Sigmoid colon (tissue), 7 donors: ENCODE results near the gene EEF2KMT. TPM values are rescaled to one million over a fixed set of nuclear protein-coding genes. Genes with fewer than 3 reads are reported as not detected.
"Not testable (repeated sequence)": the region's sequence is repeated elsewhere in the genome, so short reads cannot be mapped to it uniquely, and the experiment has no call there.

Experiments used
- DNase-seq: peaks from one replicate; pipeline ENCODE4 v3.0.0-alpha.2; 2019
- H3K27ac ChIP-seq, 4 donors: fragments of 200-600 bp; sonication (generic); one replicate each; pipeline ENCODE4 v1.5.1; 2016 to 2019; ENCODE audit warnings: mild to moderate bottlenecking in 1 of 4
- H3K27me3 ChIP-seq, 3 donors: fragments of 200-600 bp; sonication (generic); one replicate each; pipeline ENCODE4 v1.5.1; 2019; ENCODE audit warnings: mild to moderate bottlenecking in 1 of 3
- H3K36me3 ChIP-seq, 4 donors: fragments of 200-600 bp; sonication (generic); one replicate each; pipeline ENCODE4 v1.5.1; 2016 to 2019
- H3K4me1 ChIP-seq, 4 donors: fragments of 200-600 bp; sonication (generic); one replicate each; pipeline ENCODE4 v1.5.1; 2017 to 2019
- H3K4me3 ChIP-seq, 4 donors: fragments of 200-600 bp; sonication (generic); one replicate each; pipeline ENCODE4 v1.5.1; 2017 to 2019; ENCODE audit warnings: mild to moderate bottlenecking in 2 of 4, moderate library complexity in 1 of 4
- H3K9me3 ChIP-seq, 4 donors: fragments of 200-600 bp in 3 of 4; sonication (generic) in 3 of 4; one replicate each; pipeline versions ENCODE4 v1.5.1 to v1.6.1; 2013 to 2019
- EP300 ChIP-seq, 4 donors: sonication (generic); formaldehyde crosslinking; IDR thresholded peaks; one replicate each; pipeline ENCODE4 v1.6.1; 2017; ENCODE audit warnings: antibody characterized with exemption in 4 of 4
- POLR2A ChIP-seq, 2 donors: fragments of 450-650 bp; IDR thresholded peaks; one replicate each; pipeline ENCODE4 v1.6.1; 2016; ENCODE audit warnings: antibody characterized with exemption in 2 of 2, mild to moderate bottlenecking in 2 of 2, moderate library complexity in 2 of 2
- POLR2AphosphoS5 ChIP-seq, 4 donors: sonication (generic); formaldehyde crosslinking; IDR thresholded peaks; one replicate each; pipeline ENCODE4 v1.6.1; 2017; ENCODE audit warnings: antibody characterized with exemption in 4 of 4
- WGBS, 2 donors: extraction: QIAGEN DNeasy Blood & Tissue Kit; methylation state at CpG; one replicate each; pipeline ENCODE4 v1.1.7; 2013; 5-methylcytosine and 5-hydroxymethylcytosine counted together
- intact Hi-C: fragments of 100-400 bp; cut with DNase I; formaldehyde crosslinking; loops from one replicate; pipeline ENCODE4 v1.15.1; 2023
- polyA plus RNA-seq, 3 donors: library from polyadenylated mRNA; stranded (reverse); fragments of 200-250 nt; gene quantifications; one replicate each; pipeline ENCODE4 v1.2.3, GENCODE V29; 2013
- total RNA-seq, 4 donors: library from RNA; depleted of rRNA; stranded (reverse); fragments of >200 nt; gene quantifications; one replicate each; pipeline ENCODE4 v1.1.0, GENCODE V29; 2016
- TF ChIP-seq, protein P1 (sequence below), 4 experiments: fragments of 450-650 bp in 3 of 4; fragments of 200-600 bp in 1 of 4; IDR thresholded peaks; one replicate each; pipeline ENCODE4 v1.5.1; 2016 to 2019; ENCODE audit warnings: antibody characterized with exemption in 4 of 4, mild to moderate bottlenecking in 3 of 4, moderate library complexity in 2 of 4
- donor health status: healthy with polysubstance abuse.
- donor health status: Bipolar disorder and iron deficiency.
- donor health status: healthy.

EEF2KMT gene
- total and polyA plus RNA-seq, 7 donors, result 4.2 to 11.1 (median 8.6) TPM

DNA sequence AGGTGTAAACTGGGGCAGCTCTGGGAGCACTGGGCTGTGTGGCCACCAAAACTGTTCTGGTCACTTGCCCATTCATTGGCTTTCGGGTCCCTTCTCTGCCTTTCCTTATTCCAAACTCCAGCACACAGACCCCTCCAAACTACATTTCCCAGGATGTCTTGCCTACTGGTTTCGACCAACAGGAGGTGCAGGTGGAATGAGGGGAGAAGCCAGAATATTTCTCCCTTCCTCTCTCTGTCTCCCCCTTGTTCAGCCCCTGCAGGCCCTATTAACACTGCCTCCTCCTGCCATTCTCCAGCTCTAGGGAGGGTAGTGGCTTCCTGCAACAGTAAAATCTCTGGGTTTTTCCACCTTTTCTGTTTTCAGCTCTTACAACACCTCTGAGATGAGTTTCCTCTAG lies 50.7 kb downstream of the EEF2KMT start:
- Histone ChIP-seq H3K36me3 (no peaks in the 10 kb centered on the region), H3K4me1 (no peaks in the 10 kb centered on the region), H3K9me3 (no peaks in the 10 kb centered on the region), H3K4me3 (no peak overlapping the region), H3K27ac (no peak overlapping the region), H3K27me3 (peaks cover 0 to 3% (median 0%) of the 10 kb centered on the region in 3 donors)
- DNase-seq, result no peak
- TF ChIP-seq POLR2A (IDR thresholded peaks at IDR 0.05) (no peak), POLR2AphosphoS5 (IDR thresholded peaks at IDR 0.05) (no peak), EP300 (IDR thresholded peaks at IDR 0.05) (no peak)
- TF ChIP-seq, protein P1, sequence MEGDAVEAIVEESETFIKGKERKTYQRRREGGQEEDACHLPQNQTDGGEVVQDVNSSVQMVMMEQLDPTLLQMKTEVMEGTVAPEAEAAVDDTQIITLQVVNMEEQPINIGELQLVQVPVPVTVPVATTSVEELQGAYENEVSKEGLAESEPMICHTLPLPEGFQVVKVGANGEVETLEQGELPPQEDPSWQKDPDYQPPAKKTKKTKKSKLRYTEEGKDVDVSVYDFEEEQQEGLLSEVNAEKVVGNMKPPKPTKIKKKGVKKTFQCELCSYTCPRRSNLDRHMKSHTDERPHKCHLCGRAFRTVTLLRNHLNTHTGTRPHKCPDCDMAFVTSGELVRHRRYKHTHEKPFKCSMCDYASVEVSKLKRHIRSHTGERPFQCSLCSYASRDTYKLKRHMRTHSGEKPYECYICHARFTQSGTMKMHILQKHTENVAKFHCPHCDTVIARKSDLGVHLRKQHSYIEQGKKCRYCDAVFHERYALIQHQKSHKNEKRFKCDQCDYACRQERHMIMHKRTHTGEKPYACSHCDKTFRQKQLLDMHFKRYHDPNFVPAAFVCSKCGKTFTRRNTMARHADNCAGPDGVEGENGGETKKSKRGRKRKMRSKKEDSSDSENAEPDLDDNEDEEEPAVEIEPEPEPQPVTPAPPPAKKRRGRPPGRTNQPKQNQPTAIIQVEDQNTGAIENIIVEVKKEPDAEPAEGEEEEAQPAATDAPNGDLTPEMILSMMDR (IDR thresholded peaks at IDR 0.05), result no peak
- 88 to 89% methylated on average over 2 of the region's 2 CpGs for WGBS, 2 donors
- intact Hi-C loops, result no loop called here

DNA sequence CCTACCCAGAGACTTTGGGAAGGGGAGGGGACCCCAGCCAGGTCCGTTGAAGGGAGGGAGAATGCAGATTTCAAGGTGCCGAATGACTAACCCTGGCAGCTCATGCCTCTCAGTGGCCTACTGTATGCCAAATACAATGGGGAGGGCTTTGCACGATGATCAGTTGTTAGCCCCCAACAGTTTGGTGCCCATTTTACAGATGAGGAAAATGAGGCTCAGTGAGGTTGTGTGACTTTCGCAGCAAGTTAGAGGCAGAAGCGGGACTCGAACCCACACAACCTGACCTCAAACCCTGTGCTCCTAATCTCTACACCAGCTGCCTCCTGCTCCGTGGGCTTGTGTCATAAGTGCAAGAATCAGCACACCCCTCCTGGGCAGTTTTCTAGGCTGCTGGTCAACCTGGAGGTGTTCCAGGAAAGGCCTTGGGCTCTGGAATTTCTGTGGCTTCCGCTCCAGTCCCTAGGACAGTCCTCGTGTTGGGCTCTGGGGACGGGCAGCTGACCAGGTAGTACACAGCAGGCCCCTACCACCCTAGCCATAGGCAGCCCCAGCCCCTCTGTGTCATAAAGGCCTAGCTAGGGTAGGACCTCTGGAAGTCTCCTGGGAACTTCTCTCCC lies 52.0 kb downstream of the EEF2KMT start:
- H3K27ac ChIP-seq, result no peak overlapping the region
- TF ChIP-seq POLR2A (IDR thresholded peaks at IDR 0.05) (no peak), EP300 (IDR thresholded peaks at IDR 0.05) (no peak), POLR2AphosphoS5 (IDR thresholded peaks at IDR 0.05) (no peak)
- TF ChIP-seq, protein P1 (IDR thresholded peaks at IDR 0.05), result no peak
- no peaks in the 10 kb centered on the region for H3K36me3 ChIP-seq
- H3K27me3 ChIP-seq, result peaks cover 0 to 3% (median 0%) of the 10 kb centered on the region in 3 donors
- no peak for DNase-seq
- H3K9me3 ChIP-seq, result no peaks in the 10 kb centered on the region
- H3K4me3 ChIP-seq, result no peak overlapping the region
- WGBS, 2 donors, result 89 to 91% methylated on average over 10 of the region's 10 CpGs
- no peaks in the 10 kb centered on the region for H3K4me1 ChIP-seq
- intact Hi-C loops, result no loop called here

DNA sequence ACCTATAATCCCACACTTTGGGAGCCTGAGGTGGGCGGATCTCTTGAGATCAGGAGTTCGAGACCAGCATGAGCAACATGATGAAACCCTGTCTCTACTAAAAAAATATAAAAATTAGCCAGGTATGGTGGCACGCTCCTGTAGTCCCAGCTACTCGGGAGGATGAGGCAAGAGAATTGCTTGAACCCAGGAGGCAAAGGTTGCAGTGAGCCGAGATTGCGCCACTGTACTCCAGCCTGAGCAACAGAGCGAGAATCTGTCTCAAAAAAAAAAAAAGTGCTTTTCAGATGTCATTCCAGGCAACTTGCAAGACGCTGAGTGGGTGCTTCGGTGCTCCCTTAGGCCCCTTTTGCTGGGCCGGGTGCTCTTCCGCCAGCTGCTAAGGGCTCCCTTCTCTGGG lies 53.0 kb downstream of the EEF2KMT start:
- intact Hi-C loops, H3K27ac ChIP-seq, DNase-seq, H3K4me1 ChIP-seq, H3K4me3 ChIP-seq, H3K36me3 ChIP-seq, H3K27me3 ChIP-seq, H3K9me3 ChIP-seq: not testable (repeated sequence)
- 93 to 94% methylated on average over 11 of the region's 11 CpGs for WGBS, 2 donors

DNA sequence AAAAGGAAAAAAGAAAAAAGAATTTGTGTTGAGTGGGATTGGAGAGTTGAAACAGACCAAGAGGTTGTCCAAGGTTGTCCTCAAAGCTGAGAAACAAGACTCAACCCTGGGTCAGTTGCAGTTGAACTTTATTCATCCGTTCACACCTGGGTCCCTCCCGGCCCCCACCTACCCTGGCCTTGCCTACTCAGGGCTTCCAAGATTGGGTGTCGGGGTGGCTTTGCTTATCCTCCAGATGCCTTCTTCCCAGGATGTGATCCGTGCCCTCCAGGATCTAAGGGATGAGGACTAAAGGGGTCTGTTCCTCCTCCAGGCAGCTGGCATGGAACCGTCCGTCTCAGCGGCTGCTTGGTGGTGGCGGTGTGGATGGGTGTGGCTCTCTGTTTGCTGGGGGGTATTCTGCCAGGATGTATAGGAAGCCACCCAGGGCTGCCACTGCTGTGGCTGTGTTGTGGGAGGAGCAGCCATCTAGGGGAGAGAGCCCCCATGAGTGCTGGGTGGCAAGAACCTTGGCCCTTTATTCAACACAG lies 53.5 kb downstream of the EEF2KMT start:
- Histone ChIP-seq H3K36me3 (no peaks in the 10 kb centered on the region), H3K4me1 (no peaks in the 10 kb centered on the region), H3K9me3 (no peaks in the 10 kb centered on the region), H3K27me3 (peaks cover 0 to 3% (median 0%) of the 10 kb centered on the region in 3 donors), H3K27ac (no peak overlapping the region), H3K4me3 (no peak overlapping the region)
- intact Hi-C loops, result no loop called here
- TF ChIP-seq, protein P1 (IDR thresholded peaks at IDR 0.05), result no peak
- 92 to 95% methylated on average over 8 of the region's 8 CpGs for WGBS, 2 donors
- peak; percentile 26 for DNase-seq

DNA sequence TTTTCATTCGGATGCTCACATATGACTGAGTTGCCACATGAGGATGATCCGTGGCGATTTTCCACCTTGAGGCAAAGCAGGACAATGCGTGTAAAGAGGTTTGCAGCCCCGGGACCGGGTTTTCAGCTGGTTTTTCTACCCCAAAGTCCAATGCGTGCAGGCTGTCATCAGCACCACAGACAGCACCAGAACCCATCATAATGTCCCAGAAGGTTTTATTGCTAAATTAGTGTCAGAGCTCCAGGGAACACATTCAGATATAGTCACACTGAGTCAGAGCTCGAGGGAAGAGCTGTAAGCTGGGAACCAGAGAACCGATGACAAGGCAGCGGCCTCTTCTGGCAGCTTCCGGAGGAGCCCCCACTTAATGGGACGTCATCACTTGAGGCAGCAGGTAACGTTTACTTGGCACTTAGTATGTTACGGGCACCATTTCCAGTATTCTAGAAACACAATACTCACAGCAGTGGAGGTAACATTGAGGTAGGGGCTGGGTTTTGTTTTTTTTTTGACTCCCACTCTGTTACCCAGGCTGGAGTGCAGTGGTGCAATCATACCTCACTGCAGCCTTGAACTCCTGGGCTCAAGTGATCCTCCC lies 54.9 kb downstream of the EEF2KMT start:
- no peak for DNase-seq

More for the DNA sequence above, 54.9 kb downstream of the EEF2KMT start:
- TF ChIP-seq EP300 (IDR thresholded peaks at IDR 0.05) (no peak), POLR2A (IDR thresholded peaks at IDR 0.05) (no peak), POLR2AphosphoS5 (IDR thresholded peaks at IDR 0.05) (no peak)
- TF ChIP-seq, protein P1 (IDR thresholded peaks at IDR 0.05), result no peak
- Histone ChIP-seq H3K4me1 (no peaks in the 10 kb centered on the region), H3K4me3 (no peak overlapping the region), H3K27me3 (peaks cover 0 to 3% (median 0%) of the 10 kb centered on the region in 3 donors), H3K9me3 (no peaks in the 10 kb centered on the region), H3K36me3 (no peaks in the 10 kb centered on the region), H3K27ac (no peak overlapping the region)
- WGBS, 2 donors, result 82 to 85% methylated on average over 14 of the region's 14 CpGs
- intact Hi-C loops, result no loop called here
